HepG2 (cell line): ENCODE measurements around the gene C1D. TPM values are rescaled to one million over a fixed set of nuclear protein-coding genes. Genes with fewer than 3 reads are reported as not detected.

ENCODE experiments used
- ATAC-seq: fragments of 200-7000 bp; cut with Tn5 transposase; 3 replicates; pipeline ENCODE4 v1.9.1; 2020; ENCODE audit warnings: mild to moderate bottlenecking, moderate library complexity
- BruUV-seq: library from RNA; stranded (reverse); fragments of 400-500 nt; replicated peaks from 2 replicates; lab custom pipeline; 2021; lab: Mats Ljungman, UMichigan
- CTCF ChIA-PET: fragments of 300-600 bp; formaldehyde crosslinking; extraction: SDS; loops from one replicate; lab custom pipeline; 2021; ENCODE audit warnings: low total read pairs, inconsistent platforms, low intra/inter-chr PET ratio; lab: Yijun Ruan, JAX
- POLR2A ChIA-PET: fragments of 350-600 bp; sonication (Branson Sonifier 250); formaldehyde crosslinking; loops from one replicate; lab custom pipeline; 2020; ENCODE audit warnings: antibody characterized with exemption, inconsistent platforms; lab: Yijun Ruan, JAX
- DNase-seq: peaks from one replicate; pipeline ENCODE4 v3.0.0-alpha.2; 2015; ENCODE audit warnings: low spot score
- FAIRE-seq: peaks from 3 replicates; lab custom pipeline; 2011; peaks lifted over from hg19 to GRCh38; lab: Jason Lieb, UNC
- H2AFZ ChIP-seq: one replicate; pipeline ENCODE4 v1.6.1; 2011; ENCODE audit warnings: low read length, inconsistent platforms
- H3K27ac ChIP-seq: fragments of 300-600 bp; 3 replicates; pipeline ENCODE4 v1.8.0; 2011; ENCODE audit warnings: mixed run types, mild to moderate bottlenecking, mixed read lengths, low read length, inconsistent platforms; ENCODE audit not compliant: insufficient read depth; ENCODE audit errors: extremely low read length
- H3K27me3 ChIP-seq, 2 experiments: fragments of 200-600 bp in 1 of 2; 2 replicates in 1 of 2; 3 replicates in 1 of 2; pipeline versions ENCODE4 v1.6.0 to v1.8.0; 2011; ENCODE audit warnings: low read length in 2 of 2, mild to moderate bottlenecking in 2 of 2, moderate library complexity in 2 of 2, inconsistent platforms in 1 of 2; ENCODE audit not compliant: insufficient read depth in 2 of 2, control insufficient read depth in 1 of 2
- H3K36me3 ChIP-seq, 2 experiments: fragments of 200-600 bp in 1 of 2; replicated peaks in 1 of 2; 2 replicates in 1 of 2; 3 replicates in 1 of 2; pipeline versions ENCODE4 v1.5.1 to v1.8.0; 2011; ENCODE audit warnings: low read length in 2 of 2, inconsistent platforms in 1 of 2; ENCODE audit not compliant: insufficient read depth in 2 of 2, control insufficient read depth in 1 of 2
- H3K4me1 ChIP-seq: 2 replicates; pipeline ENCODE4 v1.5.1; 2012; ENCODE audit warnings: low read length, inconsistent platforms; ENCODE audit not compliant: insufficient read depth
- H3K4me2 ChIP-seq: 2 replicates; pipeline ENCODE4 v1.6.0; 2011; ENCODE audit warnings: low read depth, low read length, inconsistent platforms
- H3K4me3 ChIP-seq, 3 experiments: fragments of 200-600 bp in 1 of 3; sonication (generic), shearing (Covaris generic) in 1 of 3; replicated peaks in 1 of 3; 2 replicates each; pipeline ENCODE4 v1.5.1; 2011 to 2016; ENCODE audit warnings: low read length in 3 of 3, inconsistent platforms in 2 of 3, low read depth in 2 of 3, mild to moderate bottlenecking in 2 of 3, control low read depth in 1 of 3, mixed read lengths in 1 of 3; ENCODE audit not compliant: insufficient read depth in 1 of 3
- H3K79me2 ChIP-seq: one replicate; pipeline ENCODE4 v1.6.1; 2011; ENCODE audit warnings: low read length, inconsistent platforms; ENCODE audit not compliant: insufficient read depth
- H3K9ac ChIP-seq: 2 replicates; pipeline ENCODE4 v1.6.0; 2011; ENCODE audit warnings: mild to moderate bottlenecking, low read depth, low read length, inconsistent platforms; ENCODE audit not compliant: insufficient read depth
- H3K9me3 ChIP-seq: 2 replicates; pipeline ENCODE4 v1.5.1; 2012; ENCODE audit warnings: mild to moderate bottlenecking, low read length
- H4K20me1 ChIP-seq: 2 replicates; pipeline ENCODE4 v1.6.0; 2011; ENCODE audit warnings: inconsistent platforms, mild to moderate bottlenecking, low read length, moderate library complexity; ENCODE audit not compliant: insufficient read depth
- NFAT5 ChIP-seq: sonication (generic); formaldehyde crosslinking; IDR thresholded peaks from 2 replicates; pipeline ENCODE4 v1.4.0; 2020; ENCODE audit warnings: missing genetic modification reagents
- SRF ChIP-seq: IDR thresholded peaks from 2 replicates; pipeline ENCODE4 v1.6.1; 2011; ENCODE audit warnings: mild to moderate bottlenecking, low read depth, low read length, moderate library complexity
- ZNF263 ChIP-seq: sonication (generic); formaldehyde crosslinking; IDR thresholded peaks from 2 replicates; pipeline ENCODE4 v1.4.0; 2020; ENCODE audit warnings: missing genetic modification reagents
- WGBS: methylation state at CpG from one replicate; pipeline ENCODE4 v1.1.6; 2017; ENCODE audit warnings: low lambda C conversion rate; 5-methylcytosine and 5-hydroxymethylcytosine counted together
- in situ Hi-C: cut with HindIII; loops from 2 replicates; pipeline ENCODE4 v1.10.0; 2017; ENCODE audit warnings: low pct_unique_long_range_greater_than_20kb; ENCODE audit not compliant: extremely low pct_ligation_motif_present
- intact Hi-C: fragments of 100-400 bp; cut with micrococcal nuclease; formaldehyde crosslinking; loops from one replicate; pipeline ENCODE4 v1.10.0; 2022; ENCODE audit not compliant: unreplicated experiment
- polyA plus RNA-seq, 8 experiments: library from polyadenylated mRNA; depleted of rRNA in 3 of 8; stranded (reverse) in 7 of 8; unstranded in 1 of 8; fragments of >200 nt; fragmentation: Illumina TruSeq in 4 of 8; extraction: Trizol in 4 of 8; gene quantifications; 2 replicates each; pipeline versions ENCODE4 v1.2.1 to v1.2.3, GENCODE V29; 2011 to 2016; ENCODE audit warnings: low read depth in 4 of 8, missing spikeins in 1 of 8, mixed read lengths in 1 of 8; ENCODE audit not compliant: insufficient read depth in 1 of 8
- total RNA-seq, 5 experiments: library from RNA; depleted of rRNA; stranded (reverse); fragments of >200 nt; fragmentation: Illumina TruSeq; extraction: Trizol; gene quantifications; 2 replicates each; pipeline ENCODE4 v1.2.3, GENCODE V29; 2016; ENCODE audit warnings: low read depth in 1 of 5

C1D gene
- total and polyA plus RNA-seq, 2 of the 13 experiments (the other 11 are each of a cell fraction or from before 2014, with no cell fraction given) = 38.1 to 43.5 TPM

GRCh38 chr2:67991456-67991855, 71.3 kb downstream of the C1D start:
- H2AFZ ChIP-seq = no peak overlapping the region
- no peak for ATAC-seq
- H3K4me3 ChIP-seq = no peak overlapping the region
- TF ChIP-seq NFAT5 (CRISPR knock-in tag) (no peak), SRF (0 out of 2 replicates have a peak, but pooled peaks have one; percentile 13), ZNF263 (CRISPR knock-in tag) (peak; percentile 34; the same call in 1 of the 2 replicates)
- H3K4me2 ChIP-seq = no peak overlapping the region
- no peak overlapping the region for H3K9ac ChIP-seq
- no peak for FAIRE-seq
- no peaks in the 10 kb centered on the region for H3K4me1 ChIP-seq
- no peaks in the 10 kb centered on the region for H3K27me3 ChIP-seq
- WGBS = 19% methylated on average over 2 of the region's 2 CpGs
- intact Hi-C loops (no loop called here), in situ Hi-C loops (no loop called here)
- H3K36me3 ChIP-seq = no peaks in the 10 kb centered on the region
- no TSS peak for BruUV-seq
- POLR2A ChIA-PET = no interaction called here
- H3K27ac ChIP-seq = no peak overlapping the region
- no peaks in the 10 kb centered on the region for H4K20me1 ChIP-seq
- no peaks in the 10 kb centered on the region for H3K9me3 ChIP-seq
- DNase-seq = no peak
- H3K79me2 ChIP-seq = no peaks in the 10 kb centered on the region
- CTCF ChIA-PET = no interaction called here

Other genes with a start within 250 kb of the C1D start
- gene PNO1, start 94.9 kb upstream of the C1D start, total RNA-seq (2016; rRNA removed; fragmentation: Illumina TruSeq; extraction: Trizol) = 48.5 and 68.2 TPM in 2 replicates
- gene PNO1, start 94.9 kb upstream of the C1D start, polyA plus RNA-seq (2011; rRNA removed) = 11.6 and 12.8 TPM in 2 replicates
- gene PPP3R1, start 189.5 kb upstream of the C1D start, total RNA-seq (2016; rRNA removed; fragmentation: Illumina TruSeq; extraction: Trizol) = 25.7 and 42.3 TPM in 2 replicates
- gene PPP3R1, start 189.5 kb upstream of the C1D start, polyA plus RNA-seq (2011; rRNA removed) = 10.5 and 11.6 TPM in 2 replicates